Uterus (tissue), 2 donors: Measurements from ENCODE around the gene FOXK1.

Experiments used
- POLR2A ChIP-seq, 2 donors: fragments of 450-650 bp; IDR thresholded peaks; one replicate each; pipeline ENCODE4 v1.6.1; 2016; ENCODE audit warnings: antibody characterized with exemption in 2 of 2, mild to moderate bottlenecking in 1 of 2, moderate library complexity in 1 of 2
- TF ChIP-seq, protein P1 (sequence below), 4 experiments: fragments of 200-600 bp in 2 of 4; fragments of 450-650 bp in 2 of 4; sonication (generic) in 2 of 4; IDR thresholded peaks; one replicate each; pipeline ENCODE4 v1.5.1; 2016 to 2019; ENCODE audit warnings: antibody characterized with exemption in 4 of 4, mild to moderate bottlenecking in 2 of 4, moderate library complexity in 1 of 4

DNA sequence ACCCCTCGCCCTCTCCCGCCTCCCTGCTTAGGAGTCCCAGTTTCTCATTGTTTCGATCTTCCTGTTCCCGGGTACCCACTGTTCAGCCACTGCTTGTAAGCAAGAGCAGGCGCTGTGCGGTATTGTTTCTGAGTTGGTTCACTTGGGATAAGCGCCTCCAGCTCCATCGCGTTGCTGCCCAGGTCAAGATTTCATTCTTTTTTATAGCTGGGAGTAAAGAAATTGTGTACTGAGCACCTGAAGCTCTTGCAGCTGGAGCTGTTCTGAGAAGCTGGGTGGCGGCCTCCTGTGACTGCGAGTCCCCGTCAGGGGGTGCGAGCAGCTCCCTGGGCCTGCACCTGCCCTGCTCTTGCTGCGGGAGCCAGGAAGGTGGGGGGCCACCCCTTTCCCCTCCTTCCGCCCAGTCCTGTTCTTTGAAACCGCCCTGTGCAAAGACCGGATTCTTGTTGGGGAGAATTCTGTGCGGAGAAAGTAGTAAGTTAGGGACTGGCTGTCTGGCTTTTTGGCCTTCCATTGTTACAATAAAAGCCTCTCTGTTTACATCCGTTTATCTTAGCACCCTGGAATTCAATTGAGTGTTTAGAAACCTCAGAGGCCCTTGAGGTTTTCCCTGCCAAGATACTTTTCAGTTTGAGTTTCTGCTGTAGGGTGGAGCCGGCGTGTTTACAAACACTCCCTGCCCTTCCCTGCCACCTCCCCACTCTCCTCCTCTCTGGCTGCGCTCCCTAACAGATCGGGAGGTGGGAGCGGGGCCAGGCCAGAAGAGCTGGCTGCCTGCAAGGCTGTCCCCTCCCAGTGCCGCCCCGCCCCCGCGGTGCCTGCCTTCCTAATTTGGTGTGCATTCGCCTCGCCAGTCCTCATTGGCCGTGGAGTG lies 62.5 kb downstream of the FOXK1 start:
- TF ChIP-seq, protein P1, sequence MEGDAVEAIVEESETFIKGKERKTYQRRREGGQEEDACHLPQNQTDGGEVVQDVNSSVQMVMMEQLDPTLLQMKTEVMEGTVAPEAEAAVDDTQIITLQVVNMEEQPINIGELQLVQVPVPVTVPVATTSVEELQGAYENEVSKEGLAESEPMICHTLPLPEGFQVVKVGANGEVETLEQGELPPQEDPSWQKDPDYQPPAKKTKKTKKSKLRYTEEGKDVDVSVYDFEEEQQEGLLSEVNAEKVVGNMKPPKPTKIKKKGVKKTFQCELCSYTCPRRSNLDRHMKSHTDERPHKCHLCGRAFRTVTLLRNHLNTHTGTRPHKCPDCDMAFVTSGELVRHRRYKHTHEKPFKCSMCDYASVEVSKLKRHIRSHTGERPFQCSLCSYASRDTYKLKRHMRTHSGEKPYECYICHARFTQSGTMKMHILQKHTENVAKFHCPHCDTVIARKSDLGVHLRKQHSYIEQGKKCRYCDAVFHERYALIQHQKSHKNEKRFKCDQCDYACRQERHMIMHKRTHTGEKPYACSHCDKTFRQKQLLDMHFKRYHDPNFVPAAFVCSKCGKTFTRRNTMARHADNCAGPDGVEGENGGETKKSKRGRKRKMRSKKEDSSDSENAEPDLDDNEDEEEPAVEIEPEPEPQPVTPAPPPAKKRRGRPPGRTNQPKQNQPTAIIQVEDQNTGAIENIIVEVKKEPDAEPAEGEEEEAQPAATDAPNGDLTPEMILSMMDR (IDR thresholded peaks at IDR 0.05) = no peak
- TF ChIP-seq POLR2A (IDR thresholded peaks at IDR 0.05) = peak; percentile 24 to 55
